Smooth muscle cell (in vitro differentiated cells): ENCODE measurements around the gene SSMEM1. TPM values are rescaled to one million over a fixed set of nuclear protein-coding genes. Genes with fewer than 3 reads are reported as not detected.

ENCODE experiments used
- DNase-seq: peaks from one replicate; lab custom pipeline; 2025; ENCODE audit not compliant: unreplicated experiment; lab: John Stamatoyannopoulos, UW
- H2AFZ ChIP-seq: fragments of 200-600 bp; sonication (generic); 2 replicates; pipeline ENCODE4 v1.6.0; 2016; ENCODE audit warnings: antibody characterized with exemption, low read depth, mild to moderate bottlenecking
- H3F3A ChIP-seq: fragments of 200-600 bp; sonication (generic); 2 replicates; pipeline ENCODE4 v1.6.0; 2017; ENCODE audit warnings: antibody characterized with exemption, low read depth
- H3K27ac ChIP-seq: fragments of 200-600 bp; sonication (generic); 2 replicates; pipeline ENCODE4 v1.5.1; 2016; ENCODE audit warnings: low read depth, mild to moderate bottlenecking
- H3K27me3 ChIP-seq: fragments of 200-600 bp; sonication (generic); 2 replicates; pipeline ENCODE4 v1.6.1; 2016; ENCODE audit warnings: low read depth, mild to moderate bottlenecking
- H3K36me3 ChIP-seq: fragments of 200-600 bp; sonication (generic); 2 replicates; pipeline ENCODE4 v1.5.1; 2016; ENCODE audit warnings: low read depth
- H3K4me1 ChIP-seq: fragments of 200-600 bp; sonication (generic); 2 replicates; pipeline ENCODE4 v1.5.1; 2016; ENCODE audit warnings: low read depth
- H3K4me2 ChIP-seq: fragments of 200-600 bp; sonication (generic); 2 replicates; pipeline ENCODE4 v1.6.0; 2016; ENCODE audit warnings: mild to moderate bottlenecking
- H3K4me3 ChIP-seq: fragments of 200-600 bp; sonication (generic); 2 replicates; pipeline ENCODE4 v1.5.1; 2016; ENCODE audit warnings: mild to moderate bottlenecking
- H3K79me2 ChIP-seq: fragments of 200-600 bp; sonication (generic); 2 replicates; pipeline ENCODE4 v1.6.0; 2016; ENCODE audit warnings: low read depth, mild to moderate bottlenecking
- H3K9ac ChIP-seq: fragments of 200-600 bp; sonication (generic); 2 replicates; pipeline ENCODE4 v1.6.0; 2016; ENCODE audit warnings: low read depth
- H3K9me3 ChIP-seq: fragments of 200-600 bp; sonication (generic); replicated peaks from 2 replicates; pipeline ENCODE4 v1.5.1; 2016; ENCODE audit warnings: low read depth
- H4K20me1 ChIP-seq: fragments of 200-600 bp; sonication (generic); 2 replicates; pipeline ENCODE4 v1.6.0; 2016; ENCODE audit warnings: low read depth
- WGBS: methylation state at CpG from one replicate; pipeline ENCODE4 v1.1.7; 2016; ENCODE audit warnings: low lambda C conversion rate; 5-methylcytosine and 5-hydroxymethylcytosine counted together
- polyA plus RNA-seq: library from polyadenylated mRNA; unstranded; fragments of >200 nt; fragmentation: Nextera tagmentation; extraction: Ambion mirVana; gene quantifications from 2 replicates; pipeline ENCODE4 v1.2.1, GENCODE V29; 2016
- total RNA-seq: library from RNA; depleted of rRNA; stranded (reverse); fragments of >200 nt; gene quantifications from 2 replicates; pipeline ENCODE4 v1.2.3, GENCODE V29; 2014
- TF ChIP-seq, protein P1 (sequence below): fragments of 200-600 bp; sonication (generic); IDR thresholded peaks from 2 replicates; pipeline ENCODE4 v1.5.1; 2017; ENCODE audit warnings: borderline replicate concordance, mild to moderate bottlenecking, antibody characterized with exemption; ENCODE audit not compliant: insufficient read depth, poor library complexity, severe bottlenecking

Gene SSMEM1
- total and polyA plus RNA-seq, 2 experiments from 2014 or later: not detected

DNA sequence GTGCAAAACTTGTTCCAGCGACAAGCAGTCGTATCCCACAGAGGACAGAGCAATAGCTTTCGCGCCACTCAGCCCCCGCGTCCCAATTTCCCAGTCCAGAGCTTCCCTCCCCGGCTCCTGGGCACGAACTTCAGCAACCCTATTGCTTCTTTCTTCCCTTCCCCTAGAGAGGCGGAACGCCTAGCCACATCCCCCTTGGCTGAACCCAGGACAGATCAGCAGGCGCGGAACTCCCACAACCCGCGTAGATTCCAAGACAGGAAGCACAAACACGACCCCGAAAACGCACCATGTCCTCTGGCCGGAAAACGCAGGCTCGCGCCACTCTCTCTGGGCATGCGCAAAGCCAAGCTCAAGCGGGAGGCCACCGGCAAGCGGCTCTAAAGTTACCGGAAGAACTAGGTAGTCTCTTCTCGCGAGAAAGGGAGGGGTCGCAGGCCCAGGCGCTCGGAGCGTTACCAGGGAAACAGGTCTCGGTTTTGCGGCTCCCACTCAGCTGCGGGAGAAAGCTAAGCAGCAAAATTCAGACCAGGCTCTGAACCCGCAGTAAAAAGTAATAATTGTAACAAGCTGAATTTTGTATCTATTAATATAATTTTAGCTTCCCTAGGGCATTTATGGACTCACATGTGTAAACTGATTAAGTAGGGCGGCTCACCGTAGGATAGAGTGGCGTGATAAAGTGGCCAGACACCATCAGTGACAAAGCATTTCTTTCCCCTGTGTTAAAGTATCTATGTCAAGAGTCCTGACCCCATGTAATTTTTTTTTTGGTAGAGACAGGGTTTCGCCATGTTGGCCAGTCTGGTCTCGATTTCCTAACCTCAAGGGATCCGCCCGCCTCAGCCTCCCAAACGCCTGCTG, 2.3 kb upstream of the SSMEM1 start, which contains the start of gene TMEM209:
TMEM209 (minus strand) TSS at position 323 of the 864 bp plus-strand sequence; CDS start at position 292, 31 bp downstream.
- Histone ChIP-seq H3K4me1 (peaks cover 12% of the 10 kb centered on the region), H3K79me2 (peaks cover 9% of the 10 kb centered on the region), H3K27ac (peak within 1 kb of the TSS; percentile 78), H2AFZ (peak within 1 kb of the TSS; percentile 72), H3K9me3 (no peaks in the 10 kb centered on the region), H3K4me3 (peak within 1 kb of the TSS; percentile 60), H3K4me2 (peak within 1 kb of the TSS; percentile 90), H4K20me1 (no peaks in the 10 kb centered on the region), H3K27me3 (no peaks in the 10 kb centered on the region), H3K36me3 (peaks cover 9% of the 10 kb centered on the region), H3F3A (peaks cover 14% of the 10 kb centered on the region), H3K9ac (peak within 1 kb of the TSS; percentile 85)
- 15% methylated on average over 44 of the region's 44 CpGs for WGBS
- peak; percentile 80 for DNase-seq
- TF ChIP-seq, protein P1, sequence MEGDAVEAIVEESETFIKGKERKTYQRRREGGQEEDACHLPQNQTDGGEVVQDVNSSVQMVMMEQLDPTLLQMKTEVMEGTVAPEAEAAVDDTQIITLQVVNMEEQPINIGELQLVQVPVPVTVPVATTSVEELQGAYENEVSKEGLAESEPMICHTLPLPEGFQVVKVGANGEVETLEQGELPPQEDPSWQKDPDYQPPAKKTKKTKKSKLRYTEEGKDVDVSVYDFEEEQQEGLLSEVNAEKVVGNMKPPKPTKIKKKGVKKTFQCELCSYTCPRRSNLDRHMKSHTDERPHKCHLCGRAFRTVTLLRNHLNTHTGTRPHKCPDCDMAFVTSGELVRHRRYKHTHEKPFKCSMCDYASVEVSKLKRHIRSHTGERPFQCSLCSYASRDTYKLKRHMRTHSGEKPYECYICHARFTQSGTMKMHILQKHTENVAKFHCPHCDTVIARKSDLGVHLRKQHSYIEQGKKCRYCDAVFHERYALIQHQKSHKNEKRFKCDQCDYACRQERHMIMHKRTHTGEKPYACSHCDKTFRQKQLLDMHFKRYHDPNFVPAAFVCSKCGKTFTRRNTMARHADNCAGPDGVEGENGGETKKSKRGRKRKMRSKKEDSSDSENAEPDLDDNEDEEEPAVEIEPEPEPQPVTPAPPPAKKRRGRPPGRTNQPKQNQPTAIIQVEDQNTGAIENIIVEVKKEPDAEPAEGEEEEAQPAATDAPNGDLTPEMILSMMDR: no peak

DNA sequence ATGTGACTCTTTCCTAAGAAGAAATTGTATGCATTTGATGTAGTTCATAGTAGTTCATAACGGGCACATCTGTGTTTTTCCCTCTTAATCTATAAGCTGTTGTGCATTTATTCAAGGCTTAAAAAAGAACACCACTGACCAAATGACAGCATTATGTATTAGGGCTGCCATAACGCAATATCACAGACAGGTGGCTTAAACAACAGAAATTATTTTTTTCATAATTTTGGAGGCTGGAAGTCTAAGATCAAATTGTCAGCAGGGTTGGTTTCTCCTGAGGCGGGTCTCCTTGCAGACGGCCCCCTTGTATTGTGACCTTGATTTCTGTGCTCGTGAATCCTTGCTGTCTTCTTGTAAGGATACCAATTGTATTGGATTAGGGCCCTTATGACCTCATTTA, 627 bp upstream of the SSMEM1 start:
- Histone ChIP-seq H3K4me3 (no peak overlapping the region), H3K9ac (peak overlapping the region; percentile 17), H3K9me3 (no peaks in the 10 kb centered on the region), H3K79me2 (peaks cover 8% of the 10 kb centered on the region), H4K20me1 (no peaks in the 10 kb centered on the region), H3K27ac (peak overlapping the region; percentile 78), H3K36me3 (peaks cover under 1% of the 10 kb centered on the region), H2AFZ (no peak overlapping the region), H3K4me2 (no peak overlapping the region), H3K4me1 (peaks cover 17% of the 10 kb centered on the region), H3K27me3 (no peaks in the 10 kb centered on the region), H3F3A (peaks cover 14% of the 10 kb centered on the region)
- WGBS: 92% methylated on average over 5 of the region's 5 CpGs
- no peak for DNase-seq
- TF ChIP-seq, protein P1: no peak

DNA sequence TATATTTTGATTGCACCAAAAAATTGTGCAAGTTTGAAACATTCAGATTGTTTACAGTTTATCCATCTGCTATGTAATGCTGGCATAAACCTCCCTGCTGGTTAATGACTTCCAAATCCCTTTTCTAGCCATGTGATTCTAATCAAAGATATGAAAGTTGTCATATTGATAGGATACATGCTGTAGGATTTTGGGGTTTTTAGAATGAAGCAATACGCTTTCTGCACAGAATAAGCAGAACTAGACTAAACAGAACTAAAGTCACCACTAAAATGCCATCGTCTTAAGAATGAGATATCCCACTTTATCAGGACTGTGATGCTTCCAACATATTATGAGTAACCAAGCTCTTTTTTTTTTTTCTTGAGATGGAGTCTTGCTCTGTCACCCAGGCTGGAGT, 856 bp downstream of the SSMEM1 start:
- Histone ChIP-seq H3F3A (peaks cover 14% of the 10 kb centered on the region), H3K4me1 (peaks cover 17% of the 10 kb centered on the region), H3K4me2 (peak overlapping the region; percentile 49), H3K79me2 (peaks cover 8% of the 10 kb centered on the region), H3K9ac (no peak overlapping the region), H3K36me3 (no peaks in the 10 kb centered on the region), H3K27me3 (no peaks in the 10 kb centered on the region), H3K4me3 (no peak overlapping the region), H3K27ac (peak overlapping the region; percentile 78), H3K9me3 (no peaks in the 10 kb centered on the region), H4K20me1 (no peaks in the 10 kb centered on the region), H2AFZ (no peak overlapping the region)
- TF ChIP-seq, protein P1: no peak
- 50% methylated on average over 2 of the region's 2 CpGs for WGBS
- no peak for DNase-seq
